HepG2 (cell line): Measurements from ENCODE around the gene FBXO24. TPM values are rescaled to one million over a fixed set of nuclear protein-coding genes. Genes with fewer than 3 reads are reported as not detected.

Source experiments
- CCAR2 ChIP-seq: fragments of 200-400 bp; formaldehyde crosslinking; optimal IDR thresholded peaks from 2 replicates; pipeline ENCODE3; 2018; ENCODE audit warnings: low read depth, mild to moderate bottlenecking, low read length, moderate library complexity
- KLF15 ChIP-seq: sonication (generic); formaldehyde crosslinking; IDR thresholded peaks from 2 replicates; pipeline ENCODE4 v1.8.1; 2023; ENCODE audit warnings: borderline replicate concordance, mild to moderate bottlenecking, inconsistent platforms, missing genetic modification reagents, mixed read lengths
- MBD4 ChIP-seq: IDR thresholded peaks from 2 replicates; pipeline ENCODE4 v1.6.1; 2012; ENCODE audit warnings: low read length, inconsistent platforms, borderline replicate concordance
- NKX3-1 ChIP-seq: sonication (generic); formaldehyde crosslinking; IDR thresholded peaks from 2 replicates; pipeline ENCODE4 v1.5.0; 2020; ENCODE audit warnings: missing genetic modification reagents
- PAX8 ChIP-seq: sonication (generic); formaldehyde crosslinking; IDR thresholded peaks from 2 replicates; pipeline ENCODE4 v1.8.0; 2022; ENCODE audit warnings: mild to moderate bottlenecking, missing genetic modification reagents, borderline replicate concordance
- SOX5 ChIP-seq: IDR thresholded peaks from 2 replicates; pipeline ENCODE4 v1.6.1; 2016; ENCODE audit warnings: borderline replicate concordance
- TAF15 ChIP-seq: fragments of 200-400 bp; formaldehyde crosslinking; IDR thresholded peaks from one replicate; pipeline ENCODE4 v1.6.1; 2018; ENCODE audit warnings: mild to moderate bottlenecking, low read depth, low read length; ENCODE audit not compliant: poor library complexity, severe bottlenecking
- U2AF2 ChIP-seq: fragments of 200-400 bp; formaldehyde crosslinking; IDR thresholded peaks from 2 replicates; pipeline ENCODE4 v1.6.1; 2017; ENCODE audit warnings: low read depth, mild to moderate bottlenecking, low read length
- ZFP36L1 ChIP-seq: sonication (generic); formaldehyde crosslinking; IDR thresholded peaks from 2 replicates; pipeline ENCODE4 v1.8.0; 2022; ENCODE audit warnings: mild to moderate bottlenecking, missing genetic modification reagents, moderate library complexity
- ZNF33A ChIP-seq: sonication (generic); formaldehyde crosslinking; IDR thresholded peaks from 2 replicates; pipeline ENCODE4 v1.5.1; 2020; ENCODE audit warnings: missing genetic modification reagents, mild to moderate bottlenecking, moderate library complexity, borderline replicate concordance
- ZNF709 ChIP-seq: sonication (generic); formaldehyde crosslinking; IDR thresholded peaks from 2 replicates; pipeline ENCODE4 v1.5.0; 2020; ENCODE audit warnings: mild to moderate bottlenecking, missing genetic modification reagents
- polyA plus RNA-seq, 8 experiments: library from polyadenylated mRNA; depleted of rRNA in 3 of 8; stranded (reverse) in 7 of 8; unstranded in 1 of 8; fragments of >200 nt; fragmentation: Illumina TruSeq in 4 of 8; extraction: Trizol in 4 of 8; gene quantifications; 2 replicates each; pipeline versions ENCODE4 v1.2.1 to v1.2.3, GENCODE V29; 2011 to 2016; ENCODE audit warnings: low read depth in 4 of 8, missing spikeins in 1 of 8, mixed read lengths in 1 of 8; ENCODE audit not compliant: insufficient read depth in 1 of 8
- total RNA-seq, 5 experiments: library from RNA; depleted of rRNA; stranded (reverse); fragments of >200 nt; fragmentation: Illumina TruSeq; extraction: Trizol; gene quantifications; 2 replicates each; pipeline ENCODE4 v1.2.3, GENCODE V29; 2016; ENCODE audit warnings: low read depth in 1 of 5
- TF ChIP-seq, protein P1 (sequence below): sonication (generic); formaldehyde crosslinking; IDR thresholded peaks from 2 replicates; pipeline ENCODE4 v1.8.1; 2022; ENCODE audit warnings: mild to moderate bottlenecking, missing genetic modification reagents
- TF ChIP-seq, protein P2 (sequence below): sonication (generic); formaldehyde crosslinking; IDR thresholded peaks from 2 replicates; pipeline ENCODE4 v1.5.0; 2020; ENCODE audit warnings: mild to moderate bottlenecking, missing genetic modification reagents
- TF ChIP-seq, protein P3 (sequence below): sonication (generic); formaldehyde crosslinking; IDR thresholded peaks from 2 replicates; pipeline ENCODE4 v1.4.0; 2020; ENCODE audit warnings: mild to moderate bottlenecking, missing genetic modification reagents
- TF ChIP-seq, protein P4 (sequence below): sonication (generic); formaldehyde crosslinking; IDR thresholded peaks from 2 replicates; pipeline ENCODE4 v1.8.1; 2023; ENCODE audit warnings: mild to moderate bottlenecking, missing genetic modification reagents
- TF ChIP-seq, protein P5 (sequence below): sonication (generic); formaldehyde crosslinking; IDR thresholded peaks from 2 replicates; pipeline ENCODE4 v1.4.0; 2020; ENCODE audit warnings: missing genetic modification reagents
- TF ChIP-seq, protein P6 (sequence below): IDR thresholded peaks from 2 replicates; pipeline ENCODE4 v1.6.1; 2016

Gene FBXO24
- total and polyA plus RNA-seq, 2 of the 13 experiments (the other 11 are each of a cell fraction or from before 2014, with no cell fraction given) = 0.20 to 0.55 TPM

DNA sequence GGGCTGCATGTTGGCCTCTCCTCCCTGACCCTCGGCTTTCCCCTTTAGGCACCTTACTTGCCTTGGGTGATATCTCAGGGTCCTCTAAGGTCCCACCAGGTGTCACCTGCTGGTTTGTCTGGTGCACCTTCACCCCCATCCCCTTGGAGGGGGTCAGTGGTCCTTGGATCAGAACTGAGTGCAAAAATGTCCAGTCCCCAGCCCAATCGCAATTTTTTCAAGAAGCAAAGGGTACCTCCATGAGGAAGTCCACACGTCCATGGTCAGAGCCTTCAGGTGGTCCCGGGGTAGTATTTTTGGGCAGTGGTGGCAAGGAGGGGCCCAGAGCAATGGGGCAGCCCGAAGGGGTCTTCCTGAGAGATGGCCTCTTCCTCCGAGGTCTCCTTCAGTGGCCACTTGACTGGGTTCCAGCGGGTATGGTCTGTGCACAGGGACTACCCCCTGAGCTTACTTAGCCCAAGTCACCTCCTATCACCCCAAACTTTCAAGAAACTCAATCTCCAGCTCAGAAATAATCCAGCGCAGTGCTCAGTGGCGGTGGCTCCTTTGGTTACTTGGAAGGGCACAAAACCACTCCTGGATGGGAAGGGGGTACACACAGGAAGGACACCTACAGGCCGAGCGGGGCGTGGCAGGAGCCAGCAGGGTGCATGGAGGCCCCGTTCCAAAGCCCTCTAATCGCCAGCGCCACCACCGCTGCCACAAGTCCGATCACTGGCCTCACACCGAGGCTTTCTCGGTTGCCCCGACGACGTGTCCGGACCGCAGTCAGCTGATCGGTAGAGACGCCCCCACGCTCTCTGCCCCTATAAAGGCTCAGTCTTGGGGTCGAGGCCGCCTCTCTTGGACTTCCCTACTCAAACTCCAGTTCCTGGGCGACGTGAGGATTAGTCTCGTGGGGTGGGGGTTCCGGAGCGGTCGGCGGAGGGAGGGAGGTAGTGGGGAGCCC, 17.0 kb upstream of the FBXO24 start (continued):
- TF ChIP-seq ZNF709 (CRISPR knock-in tag) (no peak), CCAR2 (peak; percentile 92), ZFP36L1 (CRISPR knock-in tag) (peak; percentile 72; the same call in 1 of the 2 replicates), U2AF2 (peak; percentile 94), MBD4 (no peak), NKX3-1 (CRISPR knock-in tag) (0 out of 2 replicates have a peak, but pooled peaks have one; percentile 8), SOX5 (CRISPR knock-in tag) (no peak; the same call in none of the 2 replicates), TAF15 (peak; percentile 91), PAX8 (CRISPR knock-in tag) (peak; percentile 87; the same call in 1 of the 2 replicates), KLF15 (CRISPR knock-in tag) (no peak), ZNF33A (CRISPR knock-in tag) (peak; percentile 74; the same call in 1 of the 2 replicates)
- TF ChIP-seq, protein P1, sequence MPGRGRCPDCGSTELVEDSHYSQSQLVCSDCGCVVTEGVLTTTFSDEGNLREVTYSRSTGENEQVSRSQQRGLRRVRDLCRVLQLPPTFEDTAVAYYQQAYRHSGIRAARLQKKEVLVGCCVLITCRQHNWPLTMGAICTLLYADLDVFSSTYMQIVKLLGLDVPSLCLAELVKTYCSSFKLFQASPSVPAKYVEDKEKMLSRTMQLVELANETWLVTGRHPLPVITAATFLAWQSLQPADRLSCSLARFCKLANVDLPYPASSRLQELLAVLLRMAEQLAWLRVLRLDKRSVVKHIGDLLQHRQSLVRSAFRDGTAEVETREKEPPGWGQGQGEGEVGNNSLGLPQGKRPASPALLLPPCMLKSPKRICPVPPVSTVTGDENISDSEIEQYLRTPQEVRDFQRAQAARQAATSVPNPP = 0 out of 2 replicates have a peak, but pooled peaks have one; percentile 45
- TF ChIP-seq, protein P2, sequence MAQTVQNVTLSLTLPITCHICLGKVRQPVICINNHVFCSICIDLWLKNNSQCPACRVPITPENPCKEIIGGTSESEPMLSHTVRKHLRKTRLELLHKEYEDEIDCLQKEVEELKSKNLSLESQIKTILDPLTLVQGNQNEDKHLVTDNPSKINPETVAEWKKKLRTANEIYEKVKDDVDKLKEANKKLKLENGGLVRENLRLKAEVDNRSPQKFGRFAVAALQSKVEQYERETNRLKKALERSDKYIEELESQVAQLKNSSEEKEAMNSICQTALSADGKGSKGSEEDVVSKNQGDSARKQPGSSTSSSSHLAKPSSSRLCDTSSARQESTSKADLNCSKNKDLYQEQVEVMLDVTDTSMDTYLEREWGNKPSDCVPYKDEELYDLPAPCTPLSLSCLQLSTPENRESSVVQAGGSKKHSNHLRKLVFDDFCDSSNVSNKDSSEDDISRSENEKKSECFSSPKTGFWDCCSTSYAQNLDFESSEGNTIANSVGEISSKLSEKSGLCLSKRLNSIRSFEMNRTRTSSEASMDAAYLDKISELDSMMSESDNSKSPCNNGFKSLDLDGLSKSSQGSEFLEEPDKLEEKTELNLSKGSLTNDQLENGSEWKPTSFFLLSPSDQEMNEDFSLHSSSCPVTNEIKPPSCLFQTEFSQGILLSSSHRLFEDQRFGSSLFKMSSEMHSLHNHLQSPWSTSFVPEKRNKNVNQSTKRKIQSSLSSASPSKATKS = 0 out of 2 replicates have a peak, but pooled peaks have one; percentile 16
- TF ChIP-seq, protein P3, sequence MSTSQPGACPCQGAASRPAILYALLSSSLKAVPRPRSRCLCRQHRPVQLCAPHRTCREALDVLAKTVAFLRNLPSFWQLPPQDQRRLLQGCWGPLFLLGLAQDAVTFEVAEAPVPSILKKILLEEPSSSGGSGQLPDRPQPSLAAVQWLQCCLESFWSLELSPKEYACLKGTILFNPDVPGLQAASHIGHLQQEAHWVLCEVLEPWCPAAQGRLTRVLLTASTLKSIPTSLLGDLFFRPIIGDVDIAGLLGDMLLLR (CRISPR knock-in tag) = no peak; the same call in 1 of the 2 replicates
- TF ChIP-seq, protein P4, sequence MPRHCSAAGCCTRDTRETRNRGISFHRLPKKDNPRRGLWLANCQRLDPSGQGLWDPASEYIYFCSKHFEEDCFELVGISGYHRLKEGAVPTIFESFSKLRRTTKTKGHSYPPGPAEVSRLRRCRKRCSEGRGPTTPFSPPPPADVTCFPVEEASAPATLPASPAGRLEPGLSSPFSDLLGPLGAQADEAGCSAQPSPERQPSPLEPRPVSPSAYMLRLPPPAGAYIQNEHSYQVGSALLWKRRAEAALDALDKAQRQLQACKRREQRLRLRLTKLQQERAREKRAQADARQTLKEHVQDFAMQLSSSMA (CRISPR knock-in tag) = peak; percentile 21
- TF ChIP-seq, protein P5, sequence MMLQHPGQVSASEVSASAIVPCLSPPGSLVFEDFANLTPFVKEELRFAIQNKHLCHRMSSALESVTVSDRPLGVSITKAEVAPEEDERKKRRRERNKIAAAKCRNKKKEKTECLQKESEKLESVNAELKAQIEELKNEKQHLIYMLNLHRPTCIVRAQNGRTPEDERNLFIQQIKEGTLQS (CRISPR knock-in tag) = no peak
- TF ChIP-seq, protein P6, sequence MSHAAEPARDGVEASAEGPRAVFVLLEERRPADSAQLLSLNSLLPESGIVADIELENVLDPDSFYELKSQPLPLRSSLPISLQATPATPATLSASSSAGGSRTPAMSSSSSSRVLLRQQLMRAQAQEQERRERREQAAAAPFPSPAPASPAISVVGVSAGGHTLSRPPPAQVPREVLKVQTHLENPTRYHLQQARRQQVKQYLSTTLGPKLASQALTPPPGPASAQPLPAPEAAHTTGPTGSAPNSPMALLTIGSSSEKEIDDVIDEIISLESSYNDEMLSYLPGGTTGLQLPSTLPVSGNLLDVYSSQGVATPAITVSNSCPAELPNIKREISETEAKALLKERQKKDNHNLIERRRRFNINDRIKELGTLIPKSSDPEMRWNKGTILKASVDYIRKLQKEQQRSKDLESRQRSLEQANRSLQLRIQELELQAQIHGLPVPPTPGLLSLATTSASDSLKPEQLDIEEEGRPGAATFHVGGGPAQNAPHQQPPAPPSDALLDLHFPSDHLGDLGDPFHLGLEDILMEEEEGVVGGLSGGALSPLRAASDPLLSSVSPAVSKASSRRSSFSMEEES (CRISPR knock-in tag) = peak; percentile 89
